CD14-positive monocyte (primary cell): Measurements from ENCODE around the gene ZNHIT2. TPM values are rescaled to one million over a fixed set of nuclear protein-coding genes. Genes with fewer than 3 reads are reported as not detected.
A peak's percentile ranks its signal among the peaks of the same experiment; 100 is the strongest.

Experiments used
- DNase-seq, 3 donors: peaks; one replicate each; pipeline ENCODE4 v3.0.0-alpha.2; 2011 to 2022
- H2AFZ ChIP-seq: 2 replicates; pipeline ENCODE4 v1.6.0; 2012; ENCODE audit warnings: mild to moderate bottlenecking, low read depth, low read length, inconsistent platforms; ENCODE audit not compliant: insufficient read depth, poor library complexity, severe bottlenecking
- H3K27ac ChIP-seq, 2 donors: 1 replicate in 1 of 2; 2 replicates in 1 of 2; pipeline ENCODE4 v1.5.1; 2012 to 2013; ENCODE audit warnings: low read length in 2 of 2, control low read depth in 1 of 2, inconsistent platforms in 1 of 2, low read depth in 1 of 2, mild to moderate bottlenecking in 1 of 2
- H3K27me3 ChIP-seq, 2 donors: one replicate each; pipeline versions ENCODE4 v1.6.0 to v1.6.1; 2011 to 2013; ENCODE audit warnings: low read length in 2 of 2; ENCODE audit not compliant: control insufficient read depth in 2 of 2, insufficient read depth in 2 of 2
- H3K36me3 ChIP-seq, 2 donors: replicated peaks in 1 of 2; 1 replicate in 1 of 2; 2 replicates in 1 of 2; pipeline versions ENCODE4 v1.5.1 to v1.6.1; 2012 to 2013; ENCODE audit warnings: low read length in 2 of 2, control low read depth in 1 of 2, inconsistent platforms in 1 of 2, mild to moderate bottlenecking in 1 of 2; ENCODE audit not compliant: insufficient read depth in 2 of 2, control insufficient read depth in 1 of 2
- H3K4me1 ChIP-seq, 2 donors: 1 replicate in 1 of 2; 2 replicates in 1 of 2; pipeline versions ENCODE4 v1.5.1 to v1.6.1; 2012 to 2013; ENCODE audit warnings: low read length in 2 of 2, control low read depth in 1 of 2, inconsistent platforms in 1 of 2, mild to moderate bottlenecking in 1 of 2, moderate library complexity in 1 of 2; ENCODE audit not compliant: insufficient read depth in 2 of 2, control insufficient read depth in 1 of 2
- H3K4me2 ChIP-seq: replicated peaks from 2 replicates; pipeline ENCODE3; 2012; ENCODE audit warnings: low read length, moderate library complexity, mild to moderate bottlenecking; ENCODE audit not compliant: poor library complexity, severe bottlenecking; ENCODE audit errors: extremely low read depth
- H3K4me3 ChIP-seq, 3 experiments: fragments of 200-600 bp in 1 of 3; sonication (generic) in 1 of 3; replicated peaks in 1 of 3; 1 replicate in 2 of 3; 2 replicates in 1 of 3; pipeline ENCODE4 v1.5.1; 2011 to 2013; ENCODE audit warnings: low read length in 3 of 3, mild to moderate bottlenecking in 3 of 3, control low read depth in 2 of 3, low read depth in 2 of 3, inconsistent platforms in 1 of 3, moderate library complexity in 1 of 3
- H3K79me2 ChIP-seq: 2 replicates; pipeline ENCODE4 v1.6.0; 2012; ENCODE audit warnings: mild to moderate bottlenecking, control low read depth, inconsistent platforms, low read length, moderate library complexity; ENCODE audit not compliant: insufficient read depth
- H3K9ac ChIP-seq: 2 replicates; pipeline ENCODE4 v1.6.0; 2017; ENCODE audit warnings: low read length, mild to moderate bottlenecking; ENCODE audit not compliant: insufficient read depth, poor library complexity, severe bottlenecking
- H3K9me3 ChIP-seq, 2 donors: replicated peaks in 1 of 2; 1 replicate in 1 of 2; 2 replicates in 1 of 2; pipeline versions ENCODE4 v1.5.1 to v1.6.1; 2012 to 2013; ENCODE audit warnings: low read length in 2 of 2, control low read depth in 1 of 2; ENCODE audit not compliant: control insufficient read depth in 1 of 2, insufficient read depth in 1 of 2
- H4K20me1 ChIP-seq: 2 replicates; pipeline ENCODE4 v1.6.0; 2012; ENCODE audit warnings: mild to moderate bottlenecking, low read length, control low read depth, moderate library complexity; ENCODE audit not compliant: insufficient read depth
- H3K27ac Mint-ChIP-seq, 7 donors: one replicate each; pipeline ENCODE4 v1.8.0; 2020; ENCODE audit warnings: mild to moderate bottlenecking in 7 of 7, mixed read lengths in 7 of 7, moderate library complexity in 6 of 7, inconsistent platforms in 2 of 7
- H3K27me3 Mint-ChIP-seq, 3 donors: one replicate each; pipeline ENCODE4 v1.8.0; 2021 to 2022; ENCODE audit warnings: low read depth in 3 of 3, mild to moderate bottlenecking in 3 of 3, mixed read lengths in 3 of 3, moderate library complexity in 3 of 3, inconsistent platforms in 1 of 3
- H3K36me3 Mint-ChIP-seq, 2 donors: one replicate each; pipeline ENCODE4 v1.8.0; 2020; ENCODE audit warnings: mixed read lengths in 2 of 2, inconsistent platforms in 1 of 2, mild to moderate bottlenecking in 1 of 2
- H3K4me1 Mint-ChIP-seq: one replicate; pipeline ENCODE4 v1.8.0; 2020; ENCODE audit warnings: mild to moderate bottlenecking, mixed read lengths
- H3K4me3 Mint-ChIP-seq, 2 donors: one replicate each; pipeline ENCODE4 v1.8.0; 2020; ENCODE audit warnings: mild to moderate bottlenecking in 2 of 2, mixed read lengths in 2 of 2, moderate library complexity in 1 of 2
- H3K9me3 Mint-ChIP-seq, 7 donors: one replicate each; pipeline ENCODE4 v1.8.0; 2020 to 2022; ENCODE audit warnings: mixed read lengths in 7 of 7, mild to moderate bottlenecking in 6 of 7, moderate library complexity in 6 of 7, inconsistent platforms in 2 of 7
- CTCF ChIP-seq: fragments of 200-600 bp; IDR thresholded peaks from one replicate; pipeline ENCODE4 v1.8.0; 2022; ENCODE audit warnings: antibody characterized with exemption, mild to moderate bottlenecking
- WGBS: methylation state at CpG from one replicate; pipeline ENCODE4 v1.1.5; 2013; ENCODE audit warnings: missing lambda C conversion rate; ENCODE audit not compliant: insufficient coverage; 5-methylcytosine and 5-hydroxymethylcytosine counted together
- intact Hi-C, 2 donors: fragments of 100-400 bp; cut with micrococcal nuclease; formaldehyde crosslinking; loops; one replicate each; pipeline versions ENCODE4 v1.15.0 to v1.15.1; 2023
- polyA plus RNA-seq, 3 donors: library from polyadenylated mRNA; depleted of rRNA in 1 of 3; unstranded in 2 of 3; stranded (reverse) in 1 of 3; fragments of 300-500 nt in 2 of 3; fragments of >200 nt in 1 of 3; fragmentation: Illumina TruSeq in 2 of 3; gene quantifications; 1 replicate in 2 of 3; 2 replicates in 1 of 3; pipeline ENCODE4 v1.2.3, GENCODE V29; 2012 to 2021

ZNHIT2 gene
- polyA plus RNA-seq, 3 donors, result 2.1 to 9.4 (median 5.8) TPM

- Mint-ChIP-seq H3K4me3 (no peak overlapping the region), H3K4me1 (peaks cover 23% of the 10 kb centered on the region), H3K27me3 (peaks cover 0 to 3% (median 0%) of the 10 kb centered on the region in 3 donors), H3K27ac (no peak overlapping the region), H3K36me3 (peaks cover 43 to 54% of the 10 kb centered on the region in 2 donors), H3K9me3 (peaks cover 0 to 2% (median 0%) of the 10 kb centered on the region in 7 donors)
- H3K9me3 ChIP-seq, result no peaks in the 10 kb centered on the region
- no peak overlapping the region for H3K27ac ChIP-seq
- peaks cover 28% of the 10 kb centered on the region for H3K79me2 ChIP-seq
- no peak overlapping the region for H3K9ac ChIP-seq
- H3K4me1 ChIP-seq, result peaks cover 19 to 25% of the 10 kb centered on the region in 2 donors
- no peaks in the 10 kb centered on the region for H3K27me3 ChIP-seq
- intact Hi-C loops, result loop anchor here in 1 of 2 donors (5.0 kb wide), 1 partner anchor 56 kb away; no protein-coding TSS in a partner anchor
- DNase-seq, result no peak
- H4K20me1 ChIP-seq, result no peaks in the 10 kb centered on the region
- 95% methylated on average over 7 of the region's 15 CpGs for WGBS
- H3K4me2 ChIP-seq, result no peak overlapping the region
- H3K4me3 ChIP-seq, result no peak overlapping the region
- TF ChIP-seq CTCF, result no peak
- H2AFZ ChIP-seq, result no peak overlapping the region
- H3K36me3 ChIP-seq, result peaks cover 33 to 48% of the 10 kb centered on the region in 2 donors
Measured at GRCh38 chr11:65087827-65088226, 29.7 kb downstream of the ZNHIT2 start.

- Mint-ChIP-seq H3K4me3 (no peak overlapping the region), H3K4me1 (peaks cover 27% of the 10 kb centered on the region), H3K27me3 (no peaks in the 10 kb centered on the region), H3K36me3 (peaks cover 43 to 54% of the 10 kb centered on the region in 2 donors), H3K27ac (peak overlapping the region in 2 of 7 donors; percentile 41 to 81), H3K9me3 (peaks cover 0 to 2% (median 0%) of the 10 kb centered on the region in 7 donors)
- Histone ChIP-seq H4K20me1 (no peaks in the 10 kb centered on the region), H3K4me2 (no peak overlapping the region), H3K27ac (no peak overlapping the region), H3K27me3 (no peaks in the 10 kb centered on the region), H3K4me1 (peaks cover 19 to 27% of the 10 kb centered on the region in 2 donors), H2AFZ (no peak overlapping the region), H3K4me3 (no peak overlapping the region), H3K9ac (no peak overlapping the region), H3K9me3 (no peaks in the 10 kb centered on the region), H3K36me3 (peaks cover 33 to 48% of the 10 kb centered on the region in 2 donors), H3K79me2 (peaks cover 34% of the 10 kb centered on the region)
- intact Hi-C loops, result loop anchor here in 1 of 2 donors (5.0 kb wide), 1 partner anchor 55 kb away; no protein-coding TSS in a partner anchor
- TF ChIP-seq CTCF, result no peak
- 98% methylated on average over 11 of the region's 11 CpGs for WGBS
- no peak for DNase-seq
Measured at GRCh38 chr11:65087216-65087615, 30.3 kb downstream of the ZNHIT2 start.
